Thyroid gland (tissue), 4 donors: ENCODE measurements around the gene DOCK2. TPM values are rescaled to one million over a fixed set of nuclear protein-coding genes. Genes with fewer than 3 reads are reported as not detected.

Experiments used
- DNase-seq, 2 donors: peaks; one replicate each; pipeline ENCODE4 v3.0.0-alpha.2; 2019
- H3K27ac ChIP-seq, 3 donors: fragments of 200-600 bp; sonication (generic); 1 replicate in 2 of 3; 2 replicates in 1 of 3; pipeline ENCODE4 v1.5.1; 2016 to 2019; ENCODE audit warnings: mild to moderate bottlenecking in 1 of 3, moderate library complexity in 1 of 3
- H3K27me3 ChIP-seq: fragments of 200-600 bp; sonication (generic); one replicate; pipeline ENCODE4 v1.5.1; 2019
- H3K36me3 ChIP-seq, 2 donors: fragments of 200-600 bp; sonication (generic); one replicate each; pipeline ENCODE4 v1.5.1; 2016 to 2019
- H3K4me1 ChIP-seq, 2 donors: fragments of 200-600 bp; sonication (generic); one replicate each; pipeline ENCODE4 v1.5.1; 2017 to 2019
- H3K4me3 ChIP-seq, 3 donors: fragments of 200-600 bp; sonication (generic); replicated peaks in 1 of 3; 1 replicate in 2 of 3; 2 replicates in 1 of 3; pipeline ENCODE4 v1.5.1; 2016; ENCODE audit warnings: mild to moderate bottlenecking in 1 of 3
- H3K9me3 ChIP-seq: fragments of 200-600 bp; sonication (generic); one replicate; pipeline ENCODE4 v1.5.1; 2017
- CTCF ChIP-seq, 6 experiments: fragments of 200-600 bp in 3 of 6; fragments of 450-650 bp in 3 of 6; sonication (generic) in 3 of 6; IDR thresholded peaks; one replicate each; pipeline ENCODE4 v1.5.1; 2016 to 2019; ENCODE audit warnings: antibody characterized with exemption in 6 of 6, mild to moderate bottlenecking in 2 of 6, inconsistent platforms in 1 of 6, moderate library complexity in 1 of 6
- POLR2A ChIP-seq, 2 donors: fragments of 450-650 bp; IDR thresholded peaks; one replicate each; pipeline ENCODE4 v1.6.1; 2017; ENCODE audit warnings: antibody characterized with exemption in 2 of 2, mild to moderate bottlenecking in 2 of 2, moderate library complexity in 1 of 2
- WGBS, 2 donors: methylation state at CpG; one replicate each; pipeline ENCODE4 v1.1.5; 2017; 5-methylcytosine and 5-hydroxymethylcytosine counted together
- intact Hi-C: fragments of 100-400 bp; cut with DNase I; formaldehyde crosslinking; loops from one replicate; pipeline ENCODE4 v1.15.1; 2023
- microRNA counts, 2 donors: library from miRNA; unstranded; fragments of <30 nt; microRNA quantifications; one replicate each; lab custom pipeline; 2016 to 2017
- microRNA-seq: library from miRNA; unstranded; fragments of <30 nt; microRNA quantifications from one replicate; pipeline ENCODE4, GENCODE V29; 2016
- small RNA-seq: library from RNA; depleted of rRNA; stranded (forward); fragments of <200 nt; gene quantifications from one replicate; pipeline ENCODE3, GENCODE V24; 2016
- total RNA-seq, 4 donors: library from RNA; depleted of rRNA; stranded (reverse); fragments of >200 nt; gene quantifications; one replicate each; pipeline ENCODE4 v1.2.3, GENCODE V29; 2016

DOCK2 gene
- total RNA-seq, 4 donors from 2014 or later, result 4.3 to 14.1 (median 8.6) TPM

GRCh38 chr5:170132269-170132975 is 495.3 kb downstream of the DOCK2 start:
- 65 to 68% methylated on average over 4 of the region's 4 CpGs for WGBS, 2 donors
- TF ChIP-seq CTCF (IDR thresholded peaks at IDR 0.05) (no peak), POLR2A (IDR thresholded peaks at IDR 0.05) (no peak)

More at GRCh38 chr5:170132269-170132975, 495.3 kb downstream of the DOCK2 start:
- intact Hi-C loops, result no loop called here
- Histone ChIP-seq H3K4me3 (no peak overlapping the region), H3K4me1 (no peaks in the 10 kb centered on the region), H3K27ac (no peak overlapping the region), H3K36me3 (no peaks in the 10 kb centered on the region), H3K9me3 (no peaks in the 10 kb centered on the region), H3K27me3 (no peaks in the 10 kb centered on the region)
- no peak for DNase-seq

MicroRNAs within 50 kb of the gene (microRNA counts, 767-probe panel; counts per million panel counts)
- microRNA hsa-miR-378e (lab: Ali Mortazavi, UCI), result 2,829 to 5,211 counts per million in 2 donors

Small RNAs within 50 kb of the gene (microRNA-seq; reads per million reads assigned to microRNA genes)
- gene MIR378E, result not detected

Small RNAs within 50 kb of the gene (small RNA-seq; reads per million reads assigned to genes)
- not detected for gene MIR378E

Other genes with a start within 250 kb of the DOCK2 start
- 10 to 100 TPM in 1 of 4 donors, 1 to 10 TPM in 3; 4.1 to 19.3 (median 7.6) TPM for gene SPDL1, start 53.5 kb upstream of the DOCK2 start, total RNA-seq